ENCODE measurements around the gene UMAD1.
"Not testable (repeated sequence)": the region's sequence is repeated elsewhere in the genome, so short reads cannot be mapped to it uniquely, and the experiment has no call there.

The UMAD1 gene

DNA sequence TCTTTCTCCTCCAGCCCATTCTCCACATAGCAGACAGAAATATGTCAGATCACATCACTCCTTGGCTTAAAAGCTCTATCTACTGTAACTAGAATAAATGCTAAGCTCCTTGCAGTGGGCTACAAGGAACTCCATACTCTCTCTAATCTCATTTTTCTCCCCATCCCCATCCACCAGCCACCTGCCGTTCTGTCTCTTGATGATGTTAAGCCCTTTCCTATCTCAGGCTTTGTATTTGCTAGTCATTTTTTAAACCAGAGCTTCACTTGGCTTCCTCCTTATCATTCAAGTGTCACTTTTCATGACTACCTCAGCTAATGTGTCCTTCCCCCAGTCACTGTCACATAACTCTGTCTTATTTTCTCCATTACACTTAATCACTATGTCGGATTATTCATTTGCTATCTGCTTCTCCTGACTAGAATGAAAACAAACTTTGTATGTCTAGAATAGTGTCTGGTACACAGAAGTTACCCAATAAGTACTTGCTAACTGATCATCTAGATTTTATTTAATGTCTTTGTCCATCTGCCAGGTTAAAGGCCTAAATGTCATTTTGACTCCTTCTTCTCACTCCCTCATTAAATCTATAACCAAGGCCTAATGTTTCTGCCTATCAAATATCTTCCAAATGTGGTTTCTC is 165.1 kb downstream of the UMAD1 start:
- peak; percentile 98 for DNase-seq

GRCh38 chr7:7808156-7808555 is 167.6 kb downstream of the UMAD1 start:
- peak; percentile 39 for DNase-seq

- peak; percentile 21 for DNase-seq
Measured at GRCh38 chr7:7808626-7809025, 168.1 kb downstream of the UMAD1 start.

DNA sequence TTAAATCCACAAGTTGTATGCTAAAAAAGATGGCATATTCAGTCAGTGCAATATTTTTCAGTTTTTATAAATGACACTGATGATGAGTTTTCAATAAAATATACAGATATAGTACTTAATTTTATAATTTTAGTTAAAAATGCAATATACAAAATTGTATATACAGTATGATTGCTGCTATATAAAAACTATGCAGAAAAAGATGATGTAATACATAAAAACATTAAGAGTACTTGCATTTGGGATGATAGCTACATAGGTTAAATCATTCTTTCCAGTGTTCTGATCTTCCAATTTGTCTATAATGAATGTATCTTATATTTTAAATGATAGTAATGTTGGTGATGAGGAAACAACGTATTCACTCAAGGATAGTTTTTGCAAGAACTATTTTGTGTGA is 169.8 kb downstream of the UMAD1 start:
- DNase-seq: no peak

DNA sequence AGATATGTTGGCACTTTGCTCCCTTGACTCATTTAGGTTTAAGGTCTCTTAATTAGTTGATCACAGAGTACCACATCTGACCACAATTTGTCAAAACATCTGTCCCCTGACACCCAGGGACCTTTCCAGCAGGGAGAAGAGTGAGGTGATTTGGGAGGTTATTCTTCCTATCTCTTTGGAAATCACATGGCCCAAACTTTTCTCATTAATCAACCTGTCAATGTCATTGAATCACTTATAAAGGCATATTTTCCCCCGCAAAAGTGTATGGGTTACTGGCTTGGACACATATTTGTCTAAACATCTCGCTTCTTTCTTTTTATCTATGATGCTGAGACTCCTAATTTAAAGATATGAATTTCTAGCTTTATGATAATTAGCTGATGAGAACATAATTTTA is 170.3 kb downstream of the UMAD1 start:
- DNase-seq: no peak

- peak; percentile 46 for DNase-seq
Measured at GRCh38 chr7:7812112-7812511, 171.6 kb downstream of the UMAD1 start.

- no peak for DNase-seq
Measured at GRCh38 chr7:7815395-7815794, 174.8 kb downstream of the UMAD1 start.

GRCh38 chr7:7816084-7816483 is 175.5 kb downstream of the UMAD1 start:
- no peak for DNase-seq

DNA sequence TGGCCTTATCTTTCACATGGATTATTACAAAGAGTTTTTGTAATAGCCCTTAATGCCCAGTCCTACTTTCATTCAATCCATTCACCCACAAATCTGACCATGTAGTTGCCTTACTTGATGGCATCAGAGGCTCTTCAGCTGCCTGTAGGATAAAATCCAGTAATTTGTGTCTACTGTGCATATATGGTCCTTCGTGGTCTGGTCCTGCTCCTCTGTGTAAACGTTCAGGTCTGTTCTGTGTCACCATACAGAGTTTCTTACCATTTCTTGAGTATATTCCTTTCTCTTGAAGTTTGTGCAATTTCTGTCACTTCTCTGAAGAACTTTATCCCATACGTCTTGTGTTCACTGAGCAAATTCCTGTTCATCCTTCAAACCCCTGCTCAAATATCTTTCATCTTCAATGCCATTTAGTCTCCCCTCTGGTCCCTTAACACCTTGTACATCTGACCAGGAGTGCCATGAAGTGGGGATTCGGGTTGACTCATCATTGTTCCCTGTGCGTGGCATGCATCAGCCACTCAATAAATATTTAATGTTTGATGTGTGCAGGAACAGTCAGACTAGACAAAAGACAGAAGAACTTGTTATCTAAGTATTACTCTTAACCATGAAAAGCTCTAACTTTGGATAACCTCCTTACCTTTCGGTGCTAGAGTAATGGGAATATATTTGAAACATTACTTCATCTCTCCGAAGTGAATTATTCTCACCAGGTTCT is 176.4 kb downstream of the UMAD1 start:
- no peak for DNase-seq

GRCh38 chr7:7817748-7818147 is 177.2 kb downstream of the UMAD1 start:
- no peak for DNase-seq

DNA sequence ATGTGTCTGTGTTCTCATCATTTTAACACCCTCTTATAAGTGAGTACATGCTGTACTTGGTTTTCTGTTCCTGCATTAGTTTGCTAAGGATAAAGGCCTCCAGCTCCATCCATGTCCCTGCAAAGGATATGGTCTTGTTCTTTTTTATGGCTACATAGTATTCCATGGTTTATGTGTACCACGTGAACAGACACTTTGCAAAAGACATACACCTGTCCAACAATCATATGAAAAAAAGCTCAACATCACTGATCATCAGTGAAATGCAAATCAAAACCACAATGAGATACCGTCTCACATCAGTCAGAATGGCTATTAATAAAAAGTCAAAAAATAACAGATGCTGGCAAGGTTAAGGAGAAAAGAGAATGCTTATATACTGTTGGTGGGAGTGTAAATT is 177.6 kb downstream of the UMAD1 start:
- not testable (repeated sequence) for DNase-seq

- DNase-seq: no peak
Measured at GRCh38 chr7:7819442-7820247, 179.1 kb downstream of the UMAD1 start.

- DNase-seq: no peak
Measured at GRCh38 chr7:7820409-7820808, 179.9 kb downstream of the UMAD1 start.

GRCh38 chr7:7820939-7821338 is 180.4 kb downstream of the UMAD1 start:
- peak; percentile 3 for DNase-seq

DNA sequence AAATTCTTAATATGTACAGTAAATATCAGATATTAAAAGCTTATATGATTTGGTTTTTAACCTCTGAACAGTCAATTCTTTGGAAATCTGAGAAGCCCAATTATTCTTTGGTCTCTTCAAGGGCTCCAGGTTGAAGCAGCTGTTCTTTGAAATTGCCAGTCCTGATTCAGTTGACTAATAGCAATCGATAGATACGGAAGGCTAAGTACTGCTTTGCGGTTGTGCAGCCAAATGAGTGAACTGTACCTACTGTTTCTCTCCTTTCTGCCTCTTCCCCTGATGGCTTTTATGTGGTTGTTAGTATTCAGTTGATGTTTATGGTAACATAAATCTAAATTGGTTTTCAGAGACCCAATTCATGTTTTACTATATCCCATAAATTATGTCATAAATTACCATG is 181.0 kb downstream of the UMAD1 start:
- DNase-seq: peak; percentile 34

DNA sequence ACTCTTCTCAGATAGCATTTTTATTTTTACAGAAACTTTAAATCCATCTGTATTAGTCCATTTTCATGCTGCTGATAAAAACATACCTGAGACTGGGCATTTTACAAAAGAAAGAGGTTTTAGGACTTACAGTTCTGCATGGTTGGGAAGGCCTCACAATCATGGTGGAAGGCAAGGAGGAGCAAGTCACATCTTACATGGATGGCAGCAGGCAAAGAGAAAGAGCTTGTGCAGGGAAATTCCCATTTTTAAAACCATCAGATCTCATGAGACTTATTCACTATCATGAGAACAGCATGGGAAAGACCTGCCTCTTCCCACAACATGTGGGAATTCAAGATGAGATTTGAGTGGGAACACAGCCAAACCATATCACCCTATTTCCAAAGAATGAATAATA is 184.7 kb downstream of the UMAD1 start:
- DNase-seq: not testable (repeated sequence)

DNA sequence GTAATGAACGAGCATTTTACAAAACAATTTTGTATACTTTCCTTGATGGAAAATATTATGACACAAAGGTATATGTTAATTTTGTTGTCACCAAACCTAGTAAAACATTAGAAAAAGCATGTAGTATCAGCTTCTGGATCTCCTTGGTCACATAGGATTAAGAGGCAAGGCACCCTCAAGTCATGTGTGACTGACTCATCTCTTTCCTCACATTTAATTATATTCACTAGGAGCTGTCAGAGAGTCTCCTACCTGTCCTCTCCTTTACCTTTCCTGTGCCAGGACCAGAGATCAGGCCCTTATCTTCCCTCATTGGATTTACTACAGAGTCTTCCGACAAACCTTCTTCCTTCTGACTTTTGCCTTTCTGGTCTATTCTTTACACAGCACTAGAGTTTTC is 189.1 kb downstream of the UMAD1 start:
- no peak for DNase-seq

DNA sequence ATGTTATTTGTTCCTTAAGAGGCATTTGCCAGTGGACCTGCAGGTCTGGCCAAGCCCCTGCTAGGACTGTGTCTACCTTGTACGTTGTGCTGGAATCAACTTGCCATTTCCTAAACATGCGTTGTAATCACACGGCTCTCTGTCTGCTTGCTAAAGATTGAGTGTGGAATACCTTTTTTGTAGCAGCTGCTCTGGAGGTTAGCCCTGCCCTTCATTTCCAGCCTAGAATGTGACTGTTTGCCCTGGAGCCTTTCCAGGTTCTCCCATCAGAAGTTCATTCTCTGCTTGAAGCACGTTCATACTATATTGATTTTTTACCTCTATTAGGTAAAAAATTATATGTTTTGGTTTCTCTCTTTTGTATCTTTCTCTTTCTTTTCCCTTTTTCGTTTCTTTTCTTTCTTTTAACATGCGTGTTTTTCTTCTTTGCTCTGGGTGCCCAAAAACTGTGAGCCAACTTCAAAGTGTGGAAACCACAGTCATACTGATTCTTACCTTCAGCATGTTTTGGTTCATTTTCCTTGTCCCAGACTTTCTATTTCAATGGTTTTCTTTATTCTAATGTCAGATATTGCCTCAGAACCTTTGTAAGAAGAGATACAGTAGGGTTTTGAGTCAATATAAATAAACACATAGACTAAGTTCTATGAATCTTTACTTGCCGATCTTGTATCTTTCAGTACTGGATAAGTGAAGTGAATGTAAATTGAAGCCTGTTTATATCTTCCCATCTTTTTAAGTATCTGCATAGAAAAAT is 189.7 kb downstream of the UMAD1 start:
- no peak for DNase-seq

DNA sequence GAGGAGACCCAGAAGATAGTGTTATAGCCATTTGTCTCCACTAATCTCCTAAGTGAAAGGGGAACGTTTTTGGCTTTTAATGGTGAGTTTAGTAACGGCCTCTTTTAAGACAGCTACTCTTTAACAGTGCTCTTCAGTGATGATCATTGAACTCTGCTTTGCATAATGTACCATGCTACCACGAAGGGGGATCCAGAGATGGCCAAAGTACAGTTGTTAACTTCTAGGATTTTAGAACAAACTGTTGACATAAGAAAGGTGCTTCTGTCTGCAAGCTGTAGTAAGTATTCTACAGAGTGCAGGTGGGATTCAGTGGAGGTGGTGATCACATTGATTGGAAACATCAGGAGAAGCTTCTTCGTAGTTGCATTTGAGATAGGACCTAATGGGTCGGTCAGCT is 192.0 kb downstream of the UMAD1 start:
- no peak for DNase-seq

GRCh38 chr7:7834761-7835160 is 194.2 kb downstream of the UMAD1 start:
- DNase-seq: peak; percentile 18

- no peak for DNase-seq
Measured at GRCh38 chr7:7841027-7841426, 200.5 kb downstream of the UMAD1 start.

- no peak for DNase-seq
Measured at GRCh38 chr7:7843240-7843639, 202.7 kb downstream of the UMAD1 start.

DNA sequence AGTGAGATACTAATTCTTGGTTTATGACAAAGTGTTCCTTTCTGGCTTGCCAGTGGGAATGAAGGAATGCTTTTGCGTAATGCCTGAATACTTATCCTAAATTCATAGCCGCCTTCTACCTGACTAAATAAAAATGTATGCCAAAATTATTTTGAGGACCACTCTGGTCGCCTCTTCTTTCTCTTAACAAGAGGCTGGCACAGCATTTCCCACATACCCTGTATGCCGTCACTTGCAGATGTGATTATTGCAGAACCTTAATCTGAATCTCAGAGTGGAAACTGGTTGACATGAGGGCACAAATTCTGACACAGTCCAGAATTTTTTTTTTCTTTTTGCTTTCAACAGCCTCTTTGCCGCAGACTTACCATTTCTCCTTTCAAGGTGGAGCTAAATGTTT is 203.4 kb downstream of the UMAD1 start:
- DNase-seq: no peak
